Fibroblast of skin of left quadriceps (primary cell): ENCODE measurements around the gene MTARC2.

Experiments
- DNase-seq, 2 experiments: peaks; one replicate each; pipeline ENCODE4 v3.0.0-alpha.2; 2013; ENCODE audit warnings: low read depth in 2 of 2

MTARC2 gene

GRCh38 chr1:220769205-220769604 is 21.1 kb downstream of the MTARC2 start:
- no peak for DNase-seq

GRCh38 chr1:220770245-220770913 is 22.3 kb downstream of the MTARC2 start:
- DNase-seq: no peak

DNA sequence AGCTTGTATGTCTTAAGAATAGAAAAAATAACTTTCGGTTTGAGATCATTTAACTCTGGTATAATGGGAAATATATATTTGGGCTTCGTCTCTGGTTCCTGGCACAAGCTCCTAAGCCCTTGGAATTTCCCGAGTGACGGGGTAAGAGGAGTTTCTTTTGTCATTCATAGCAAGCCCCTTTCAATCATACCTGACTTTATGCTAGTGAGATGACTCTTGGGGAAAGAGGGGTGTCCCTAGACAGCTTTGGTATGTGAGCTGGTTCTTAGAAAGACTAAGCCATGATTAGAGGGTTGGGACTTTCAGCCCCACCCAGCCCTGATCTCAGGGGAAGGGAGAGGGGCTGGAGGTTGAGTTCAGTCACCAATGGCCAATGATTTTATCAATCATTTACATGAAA is 24.7 kb downstream of the MTARC2 start:
- no peak for DNase-seq

DNA sequence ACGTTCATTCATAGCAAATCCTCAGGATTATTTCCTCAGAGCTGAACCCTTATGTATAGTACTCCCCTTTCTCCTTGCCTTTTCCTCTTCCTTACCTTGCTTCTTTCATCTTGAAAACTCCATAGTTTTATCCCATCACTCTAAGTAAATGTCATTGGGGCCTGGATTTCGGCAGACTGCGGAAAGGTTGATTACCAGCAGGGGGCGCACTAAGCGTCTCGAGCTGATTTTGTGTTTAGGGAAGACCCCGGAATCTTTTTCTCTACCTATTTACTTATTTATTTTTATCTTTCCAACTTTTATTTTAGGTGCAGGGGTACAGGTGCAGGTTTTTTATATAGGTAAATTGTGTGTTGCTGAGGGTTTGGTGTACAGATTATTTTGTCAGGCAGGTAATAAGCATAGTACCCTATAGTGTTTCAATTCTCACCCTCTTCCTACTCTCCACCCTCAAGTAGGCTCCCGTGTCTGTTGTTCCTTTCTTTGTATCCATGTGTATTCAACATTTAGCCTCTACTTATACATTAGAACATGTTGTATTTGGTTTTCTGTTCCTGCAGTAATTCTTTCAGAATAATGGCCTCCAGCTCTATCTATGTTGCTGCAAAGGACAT is 27.2 kb downstream of the MTARC2 start:
- peak in 1 of 2 experiments; percentile 4 for DNase-seq

- DNase-seq: no peak
Observed at GRCh38 chr1:220776254-220776653, 28.1 kb downstream of the MTARC2 start.

GRCh38 chr1:220776720-220777326 is 28.7 kb downstream of the MTARC2 start:
- DNase-seq: peak; percentile 33

DNA sequence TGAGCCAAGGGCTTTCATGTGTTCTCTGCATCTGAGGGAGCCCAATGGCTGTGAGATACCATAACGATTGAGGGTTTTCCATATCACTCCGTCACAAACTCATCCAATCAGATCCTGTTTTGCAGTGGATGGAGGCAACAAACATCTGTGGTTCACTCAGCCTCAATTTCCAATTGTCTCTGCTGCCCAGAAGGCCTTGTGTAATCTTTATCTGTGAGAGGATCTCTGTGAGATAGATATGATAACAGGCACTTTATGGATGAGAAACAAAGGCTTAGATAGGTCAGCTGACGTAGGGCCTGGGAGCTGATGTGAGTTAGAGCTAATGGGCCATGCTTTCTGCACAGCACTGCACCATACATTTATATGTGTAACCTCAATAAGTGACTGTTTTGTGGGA is 35.3 kb downstream of the MTARC2 start:
- no peak for DNase-seq

GRCh38 chr1:220784751-220785150 is 36.6 kb downstream of the MTARC2 start:
- no peak for DNase-seq

DNA sequence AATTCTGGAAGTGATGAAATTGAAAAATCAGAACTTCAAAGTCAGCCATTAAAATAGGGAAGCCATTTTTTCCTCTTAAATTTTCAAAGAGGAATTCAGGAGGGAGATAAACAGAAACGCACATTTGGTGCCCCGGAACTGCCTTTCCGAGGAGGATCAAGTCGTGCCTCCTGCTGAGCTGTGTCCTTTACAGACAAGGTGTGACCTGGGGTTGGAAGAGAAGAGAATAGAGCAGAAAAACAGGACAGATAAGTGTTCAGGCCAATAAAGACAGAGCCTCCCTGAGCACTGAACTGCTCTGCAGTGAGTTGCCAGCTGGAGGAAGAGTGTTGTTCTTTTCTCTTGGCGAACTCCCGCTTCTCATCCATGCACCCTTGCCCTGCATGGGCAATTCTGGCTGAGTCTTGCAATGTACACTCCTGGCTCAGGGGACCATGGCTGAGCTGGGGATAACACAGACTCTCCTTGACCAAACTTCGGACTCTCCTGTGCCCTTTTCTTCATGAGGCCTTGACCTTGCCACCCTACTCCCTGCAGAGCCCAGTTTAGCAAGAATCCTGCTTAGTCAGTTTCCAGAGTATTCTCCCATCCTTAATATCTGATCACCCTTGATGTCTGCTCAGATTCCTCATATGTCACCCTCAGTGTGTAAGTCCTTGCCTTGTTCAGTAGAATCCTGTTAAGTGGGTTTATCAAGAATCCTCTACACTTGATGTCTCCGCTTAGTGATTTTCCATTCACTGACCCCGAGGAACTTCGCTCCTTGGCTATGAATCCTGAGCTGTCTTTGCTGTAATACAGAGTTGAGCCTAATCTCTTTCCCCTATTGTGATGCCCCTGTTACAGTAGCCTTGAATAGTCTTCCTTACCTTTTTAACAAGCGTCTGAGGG is 37.3 kb downstream of the MTARC2 start:
- DNase-seq: no peak

DNA sequence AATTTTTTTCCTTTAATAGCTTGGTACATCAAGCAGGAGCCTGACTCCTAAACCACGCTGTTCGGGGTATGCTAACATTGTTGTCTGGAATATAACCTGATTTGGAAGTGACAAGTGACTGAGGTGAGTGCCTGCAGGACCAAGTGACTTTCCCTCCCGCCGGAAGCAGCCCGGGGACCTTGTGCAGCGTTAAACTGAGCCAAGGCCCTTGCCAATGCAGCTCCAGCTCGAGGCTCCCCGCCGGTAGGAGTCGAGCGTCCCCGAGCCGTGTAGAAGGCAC is 37.9 kb downstream of the MTARC2 start:
- DNase-seq: no peak

GRCh38 chr1:220786337-220787068 is 38.4 kb downstream of the MTARC2 start, which contains the start of gene MTARC1:
MTARC1 (plus strand) TSS chr1:220786913; CDS start chr1:220786945, 32 bp downstream.
- DNase-seq: peak in 1 of 2 experiments; percentile 6

DNA sequence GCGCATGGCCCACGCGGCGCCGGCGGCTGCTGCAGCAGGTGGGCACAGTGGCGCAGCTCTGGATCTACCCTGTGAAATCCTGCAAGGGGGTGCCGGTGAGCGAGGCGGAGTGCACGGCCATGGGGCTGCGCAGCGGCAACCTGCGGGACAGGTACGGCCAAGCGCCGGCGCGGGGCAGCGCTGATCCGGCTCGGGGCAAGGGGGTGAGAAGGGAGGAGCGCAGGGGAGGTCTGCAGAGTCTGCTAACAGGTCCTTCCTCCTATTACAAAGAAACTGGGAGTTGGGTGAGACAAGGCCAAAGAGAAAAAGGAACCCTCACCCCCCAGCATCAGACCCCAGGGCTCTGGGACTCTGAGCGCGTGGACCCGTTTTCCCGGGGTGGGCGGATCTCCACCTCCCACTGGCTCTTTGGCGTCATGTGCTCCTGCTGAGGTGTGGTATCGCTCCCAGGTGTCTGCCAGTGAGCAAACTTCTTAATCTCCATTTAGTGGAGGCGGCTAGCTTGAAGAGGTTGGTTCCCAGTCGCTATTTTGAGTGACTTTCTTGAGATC is 39.0 kb downstream of the MTARC2 start:
- DNase-seq: no peak

DNA sequence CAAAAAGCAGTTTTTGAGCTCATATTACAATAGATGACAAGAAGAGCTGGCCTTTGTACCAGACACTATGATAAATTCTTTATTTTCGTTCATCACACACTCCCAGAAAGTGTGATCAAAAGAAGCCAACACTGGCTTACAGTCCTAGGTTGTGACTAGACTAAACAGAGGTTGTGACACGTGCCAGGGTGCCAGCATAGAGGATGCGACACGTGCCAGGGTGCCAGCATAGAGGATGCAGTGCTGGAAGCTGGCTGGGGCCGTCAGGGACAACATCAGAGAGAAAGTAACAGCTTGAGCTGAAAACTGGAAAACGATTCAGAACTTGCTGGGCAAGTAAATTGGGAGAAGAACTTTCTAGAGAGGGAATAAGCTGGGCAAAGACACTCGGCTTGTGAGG is 40.8 kb downstream of the MTARC2 start:
- DNase-seq: no peak

DNA sequence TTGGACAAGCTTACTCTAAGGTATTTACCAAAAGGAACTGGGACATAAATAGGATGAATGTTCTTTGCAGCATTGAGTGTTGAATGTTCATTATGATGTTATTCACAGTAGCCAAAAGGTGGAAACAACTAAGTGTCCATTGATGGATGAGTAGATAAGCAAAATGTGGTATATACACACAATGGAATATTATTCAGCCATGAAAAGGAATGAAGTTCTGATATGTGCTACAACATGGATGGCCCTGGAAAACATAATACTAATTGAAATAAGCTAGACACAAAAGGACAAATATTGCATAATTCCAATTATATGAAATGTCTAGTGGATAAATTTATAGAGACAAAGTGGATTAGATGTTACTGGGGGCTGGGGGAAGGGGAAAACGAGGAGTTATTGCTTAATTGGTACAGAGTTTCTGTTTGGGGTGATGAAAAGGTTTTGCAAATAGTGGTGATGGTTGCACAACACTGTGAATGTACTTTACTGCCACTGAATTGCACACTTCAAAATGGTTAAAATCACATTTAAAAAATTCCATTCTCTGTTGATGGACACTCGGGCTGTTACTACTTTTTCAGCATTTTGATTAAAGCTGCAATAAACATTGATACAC is 41.5 kb downstream of the MTARC2 start:
- DNase-seq: no peak

DNA sequence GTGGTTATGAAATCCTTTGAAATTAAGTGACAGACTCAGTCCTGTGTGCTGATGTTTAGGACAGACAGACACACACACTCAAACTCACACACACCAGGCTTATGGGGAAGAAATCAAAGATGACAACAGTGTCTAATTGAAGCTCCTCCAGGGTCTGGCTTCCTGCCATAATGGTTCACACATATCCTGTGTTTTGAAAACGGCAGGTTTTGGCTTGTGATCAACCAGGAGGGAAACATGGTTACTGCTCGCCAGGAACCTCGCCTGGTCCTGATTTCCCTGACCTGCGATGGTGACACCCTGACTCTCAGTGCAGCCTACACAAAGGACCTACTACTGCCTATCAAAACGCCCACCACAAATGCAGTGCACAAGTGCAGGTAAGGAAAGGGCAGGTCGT is 43.2 kb downstream of the MTARC2 start:
- no peak for DNase-seq

- no peak for DNase-seq
Observed at GRCh38 chr1:220791956-220792355, 43.8 kb downstream of the MTARC2 start.

GRCh38 chr1:220796530-220796929 is 48.4 kb downstream of the MTARC2 start:
- DNase-seq: no peak

DNA sequence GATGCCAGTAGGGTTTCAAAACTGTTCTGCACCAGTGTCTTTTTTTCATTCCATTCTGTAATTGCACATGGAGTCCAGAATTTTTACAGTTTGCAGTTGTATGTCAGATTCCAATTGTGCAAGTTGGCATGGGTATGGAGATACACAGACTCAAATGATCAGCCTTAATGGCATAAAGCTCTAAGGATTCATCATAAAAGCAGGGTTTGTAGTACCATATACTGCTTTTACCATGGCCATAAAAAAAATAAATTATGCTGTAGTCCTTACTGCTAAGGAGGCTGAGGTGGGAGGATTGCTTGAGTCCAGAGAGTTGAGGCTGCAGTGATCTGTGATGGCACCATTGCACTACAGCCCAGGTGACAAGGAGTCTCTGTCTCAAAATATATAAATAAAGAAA is 48.9 kb downstream of the MTARC2 start:
- no peak for DNase-seq

DNA sequence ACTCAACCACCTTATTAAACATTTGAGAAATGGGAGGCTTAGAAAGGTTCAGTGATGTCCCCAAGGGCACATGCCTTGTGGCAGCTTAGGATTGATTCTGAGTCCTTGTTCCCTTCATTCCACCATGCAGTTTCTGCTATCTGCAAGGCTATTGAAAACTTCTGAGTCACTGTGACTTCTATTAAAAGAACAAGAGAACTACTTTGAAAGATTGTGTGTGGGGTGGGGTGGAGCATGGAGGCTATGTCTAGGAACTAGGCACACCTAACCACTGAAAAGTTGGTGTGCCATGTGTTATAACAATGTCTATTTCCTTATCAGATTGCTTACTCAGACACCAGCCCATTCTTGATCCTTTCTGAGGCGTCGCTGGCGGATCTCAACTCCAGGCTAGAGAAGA is 49.4 kb downstream of the MTARC2 start:
- DNase-seq: no peak

DNA sequence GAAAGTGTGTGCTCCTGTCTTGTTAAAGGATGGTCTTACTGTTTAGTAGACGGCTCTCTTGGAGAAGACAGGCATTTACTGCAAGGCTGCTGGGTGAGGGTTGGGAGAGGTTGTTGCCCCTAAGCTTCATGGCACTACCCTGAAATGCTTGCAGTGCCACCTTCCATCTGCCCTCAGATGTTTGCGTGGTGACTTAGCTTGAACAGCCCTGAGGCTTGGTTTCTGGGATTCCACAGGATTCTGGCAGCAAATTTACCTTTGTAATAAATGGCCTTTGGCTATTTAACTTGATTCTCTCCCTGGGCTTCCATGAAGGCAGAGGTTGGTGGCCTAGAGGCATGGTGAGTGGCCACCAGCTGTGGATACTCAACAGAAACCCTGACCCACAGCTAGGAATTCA is 50.2 kb downstream of the MTARC2 start:
- no peak for DNase-seq

DNA sequence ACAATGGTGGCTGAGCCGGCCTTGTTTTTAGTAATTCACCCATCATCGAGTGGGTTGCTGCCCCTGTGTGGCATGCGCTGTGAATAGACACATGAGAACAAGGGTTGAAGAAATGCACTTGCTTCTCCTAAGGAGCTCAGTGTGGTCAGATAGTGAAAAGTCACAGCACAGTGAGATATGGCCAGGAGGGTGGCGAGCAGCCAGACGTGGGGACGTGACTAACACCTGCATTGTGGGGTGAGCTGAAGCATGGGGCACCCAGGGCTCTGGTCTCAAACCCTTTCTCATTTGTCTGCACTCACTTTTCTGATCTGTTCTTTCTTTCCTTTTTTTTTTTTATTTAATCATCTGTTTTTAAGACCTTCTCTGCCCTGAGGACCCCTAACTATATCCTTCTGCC is 52.1 kb downstream of the MTARC2 start:
- no peak for DNase-seq
